BE2C (cell line): ENCODE measurements around the gene LRMDA.

Experiments used
- DNase-seq: peaks from one replicate; pipeline ENCODE4 v3.0.0-alpha.2; 2020
- H3K27me3 ChIP-seq: fragments of 250-450 bp; sonication (Bioruptor Pico); 2 replicates; pipeline ENCODE4 v1.5.1; 2020; ENCODE audit warnings: mild to moderate bottlenecking
- H3K36me3 ChIP-seq: fragments of 250-450 bp; sonication (Bioruptor Pico); 2 replicates; pipeline ENCODE4 v1.5.1; 2020; ENCODE audit warnings: mild to moderate bottlenecking
- H3K4me1 ChIP-seq: fragments of 250-450 bp; sonication (Bioruptor Pico); 2 replicates; pipeline ENCODE4 v1.5.1; 2020
- H3K4me3 ChIP-seq: 2 replicates; pipeline ENCODE4 v1.5.1; 2011; ENCODE audit warnings: low read depth, low read length
- H3K9me3 ChIP-seq: fragments of 250-450 bp; sonication (Bioruptor Pico); 2 replicates; pipeline ENCODE4 v1.5.1; 2020
- CTCF ChIP-seq: IDR thresholded peaks from 2 replicates; pipeline ENCODE4 v1.5.1; 2012; ENCODE audit warnings: mild to moderate bottlenecking, low read depth, low read length

The LRMDA gene

GRCh38 chr10:75773813-75774782 lies 342.7 kb downstream of the LRMDA start:
- no peaks in the 10 kb centered on the region for H3K27me3 ChIP-seq
- no peaks in the 10 kb centered on the region for H3K4me1 ChIP-seq
- DNase-seq, result no peak
- no peak overlapping the region for H3K4me3 ChIP-seq
- H3K36me3 ChIP-seq, result no peaks in the 10 kb centered on the region
- no peak for TF ChIP-seq CTCF
- H3K9me3 ChIP-seq, result no peaks in the 10 kb centered on the region

- no peaks in the 10 kb centered on the region for H3K27me3 ChIP-seq
- no peaks in the 10 kb centered on the region for H3K36me3 ChIP-seq
- H3K4me3 ChIP-seq, result no peak overlapping the region
- DNase-seq, result no peak
- H3K9me3 ChIP-seq, result no peaks in the 10 kb centered on the region
- no peaks in the 10 kb centered on the region for H3K4me1 ChIP-seq
- TF ChIP-seq CTCF, result no peak
Observed at GRCh38 chr10:75774783-75775490, 343.5 kb downstream of the LRMDA start.

GRCh38 chr10:75776738-75777504 lies 345.5 kb downstream of the LRMDA start:
- DNase-seq, result no peak
- TF ChIP-seq CTCF, result no peak
- no peak overlapping the region for H3K4me3 ChIP-seq

GRCh38 chr10:75778665-75779064 lies 347.2 kb downstream of the LRMDA start:
- no peak overlapping the region for H3K4me3 ChIP-seq
- no peak for TF ChIP-seq CTCF
- H3K4me1 ChIP-seq, result no peaks in the 10 kb centered on the region
- no peaks in the 10 kb centered on the region for H3K9me3 ChIP-seq
- H3K27me3 ChIP-seq, result no peaks in the 10 kb centered on the region
- no peaks in the 10 kb centered on the region for H3K36me3 ChIP-seq
- DNase-seq, result no peak

More at GRCh38 chr10:75776738-75777504, 345.5 kb downstream of the LRMDA start:
- no peaks in the 10 kb centered on the region for H3K27me3 ChIP-seq
- H3K9me3 ChIP-seq, result no peaks in the 10 kb centered on the region
- H3K4me1 ChIP-seq, result no peaks in the 10 kb centered on the region
- H3K36me3 ChIP-seq, result no peaks in the 10 kb centered on the region

GRCh38 chr10:75779276-75779675 lies 347.9 kb downstream of the LRMDA start:
- TF ChIP-seq CTCF, result no peak
- no peaks in the 10 kb centered on the region for H3K27me3 ChIP-seq
- no peak for DNase-seq
- H3K4me1 ChIP-seq, result no peaks in the 10 kb centered on the region
- no peaks in the 10 kb centered on the region for H3K36me3 ChIP-seq
- H3K4me3 ChIP-seq, result no peak overlapping the region
- H3K9me3 ChIP-seq, result no peaks in the 10 kb centered on the region
